ENCODE results near the gene MSMB. TPM values are rescaled to one million over a fixed set of nuclear protein-coding genes. Genes with fewer than 3 reads are reported as not detected.
"Not testable (repeated sequence)": the region's sequence is repeated elsewhere in the genome, so short reads cannot be mapped to it uniquely, and the experiment has no call there.

Gene MSMB
- total RNA-seq, 1 donor from 2014 or later, result not detected

DNA sequence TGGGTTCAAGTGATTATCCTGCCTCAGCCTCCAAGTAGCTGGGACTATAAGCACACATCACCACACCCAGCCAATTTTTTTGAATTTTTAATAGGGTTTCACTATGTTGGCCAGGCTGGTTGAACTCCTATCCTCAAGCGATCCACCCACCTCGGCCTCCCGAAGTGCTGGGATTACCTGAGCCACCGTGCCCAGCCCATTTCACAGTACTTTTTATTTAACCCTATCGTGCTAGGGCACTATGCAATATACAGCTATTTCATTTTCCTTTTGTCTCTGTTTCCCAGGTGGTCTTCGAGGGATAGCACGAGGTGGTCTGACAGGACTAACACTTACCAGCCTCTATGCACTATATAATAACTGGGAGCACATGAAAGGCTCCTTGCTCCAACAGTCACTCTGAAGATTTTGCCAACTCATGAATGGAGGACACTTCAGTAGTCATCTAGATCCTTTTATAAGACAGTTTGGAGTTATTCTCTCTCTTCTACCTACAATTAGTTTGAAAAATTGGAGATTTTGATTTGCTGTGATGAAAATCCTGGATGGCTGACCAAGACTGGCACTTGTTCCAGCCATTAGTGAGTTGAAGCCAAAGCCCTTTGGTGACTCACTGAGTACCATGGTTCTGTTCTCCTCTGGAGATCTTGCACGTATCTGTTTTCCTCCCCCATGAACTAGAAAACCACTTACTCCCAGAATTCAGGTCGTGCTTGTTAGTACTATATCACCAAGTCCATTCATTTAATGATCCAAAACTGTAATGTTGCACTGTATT is 43.0 kb downstream of the MSMB start:
- peaks cover 36% of the 10 kb centered on the region for H3K36me3 Mint-ChIP-seq (ENCODE audit: low read depth)
- H3K27ac Mint-ChIP-seq (ENCODE audit: unreplicated experiment), result no peak overlapping the region
- peaks cover 4% of the 10 kb centered on the region for H3K4me1 Mint-ChIP-seq (ENCODE audit: low read depth)
- no peak overlapping the region for H3K4me3 Mint-ChIP-seq (ENCODE audit: unreplicated experiment)
- peaks cover 1% of the 10 kb centered on the region for H3K9me3 Mint-ChIP-seq (ENCODE audit: low read depth)
- H3K27me3 Mint-ChIP-seq (ENCODE audit: low read depth), result no peaks in the 10 kb centered on the region
- no peak for DNase-seq (ENCODE audit: low spot score)
- TF ChIP-seq, protein P1, sequence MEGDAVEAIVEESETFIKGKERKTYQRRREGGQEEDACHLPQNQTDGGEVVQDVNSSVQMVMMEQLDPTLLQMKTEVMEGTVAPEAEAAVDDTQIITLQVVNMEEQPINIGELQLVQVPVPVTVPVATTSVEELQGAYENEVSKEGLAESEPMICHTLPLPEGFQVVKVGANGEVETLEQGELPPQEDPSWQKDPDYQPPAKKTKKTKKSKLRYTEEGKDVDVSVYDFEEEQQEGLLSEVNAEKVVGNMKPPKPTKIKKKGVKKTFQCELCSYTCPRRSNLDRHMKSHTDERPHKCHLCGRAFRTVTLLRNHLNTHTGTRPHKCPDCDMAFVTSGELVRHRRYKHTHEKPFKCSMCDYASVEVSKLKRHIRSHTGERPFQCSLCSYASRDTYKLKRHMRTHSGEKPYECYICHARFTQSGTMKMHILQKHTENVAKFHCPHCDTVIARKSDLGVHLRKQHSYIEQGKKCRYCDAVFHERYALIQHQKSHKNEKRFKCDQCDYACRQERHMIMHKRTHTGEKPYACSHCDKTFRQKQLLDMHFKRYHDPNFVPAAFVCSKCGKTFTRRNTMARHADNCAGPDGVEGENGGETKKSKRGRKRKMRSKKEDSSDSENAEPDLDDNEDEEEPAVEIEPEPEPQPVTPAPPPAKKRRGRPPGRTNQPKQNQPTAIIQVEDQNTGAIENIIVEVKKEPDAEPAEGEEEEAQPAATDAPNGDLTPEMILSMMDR (IDR thresholded peaks at IDR 0.05), result no peak

DNA sequence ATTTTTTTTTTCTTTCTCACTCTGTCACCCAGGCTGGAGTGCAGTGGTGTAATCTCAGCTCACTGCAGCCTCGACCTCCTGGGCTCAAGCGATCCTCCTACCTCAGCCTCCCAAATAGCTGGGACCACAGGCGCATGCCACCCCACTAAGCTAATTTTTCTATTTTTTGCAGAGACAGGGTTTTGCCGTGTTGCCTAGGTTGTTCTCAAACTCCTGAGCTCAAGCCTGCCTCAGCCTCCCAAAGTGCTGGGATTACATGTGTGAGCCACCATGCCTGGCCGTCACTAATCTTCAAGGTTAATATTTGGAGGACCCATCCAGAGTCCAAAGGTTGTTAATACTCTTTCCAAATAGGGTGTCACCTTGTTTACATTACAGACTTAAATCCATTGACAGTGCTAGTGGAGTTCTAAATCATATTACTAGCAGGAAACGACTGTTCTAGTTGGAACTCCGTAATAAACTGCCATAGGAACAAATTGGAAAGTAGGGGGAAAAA is 43.8 kb downstream of the MSMB start:
- not testable (repeated sequence) for H3K9me3 Mint-ChIP-seq (ENCODE audit: low read depth)
- peaks cover 29% of the 10 kb centered on the region for H3K36me3 Mint-ChIP-seq (ENCODE audit: low read depth)

DNA sequence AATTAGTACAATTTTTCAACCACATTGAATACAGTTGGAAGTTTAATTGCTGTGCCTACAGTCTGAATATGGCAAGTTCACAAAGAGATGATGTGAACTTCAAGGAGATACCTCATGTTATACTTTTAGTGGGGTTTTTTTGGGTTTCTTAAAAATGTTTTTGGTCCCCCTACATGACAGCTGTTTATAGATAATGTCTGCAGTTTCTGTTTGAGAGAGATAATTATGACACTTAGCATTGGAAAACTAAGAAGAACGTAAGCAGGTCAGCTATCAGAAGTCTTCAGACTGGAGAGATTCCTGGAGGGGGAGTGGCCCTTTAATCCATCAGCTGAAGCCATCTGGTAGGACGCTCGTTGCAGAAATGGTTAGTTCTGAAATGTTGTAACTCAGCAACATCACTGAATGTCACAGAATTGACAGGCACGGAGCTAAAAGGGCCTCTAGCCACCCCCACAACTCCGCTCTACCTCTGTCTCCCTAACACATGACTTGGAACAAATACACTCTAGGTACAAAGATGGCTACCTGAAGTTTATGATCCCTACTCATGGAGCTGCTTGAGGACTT is 44.8 kb downstream of the MSMB start:
- Mint-ChIP-seq H3K9me3 (ENCODE audit: low read depth) (no peaks in the 10 kb centered on the region), H3K4me1 (ENCODE audit: low read depth) (no peaks in the 10 kb centered on the region), H3K36me3 (ENCODE audit: low read depth) (peaks cover 24% of the 10 kb centered on the region), H3K27ac (ENCODE audit: unreplicated experiment) (no peak overlapping the region), H3K27me3 (ENCODE audit: low read depth) (no peaks in the 10 kb centered on the region), H3K4me3 (ENCODE audit: unreplicated experiment) (no peak overlapping the region)
- TF ChIP-seq, protein P1 (IDR thresholded peaks at IDR 0.05), result no peak
- no peak for DNase-seq (ENCODE audit: low spot score)

More for the DNA sequence above, 43.8 kb downstream of the MSMB start:
- H3K4me3 Mint-ChIP-seq (ENCODE audit: unreplicated experiment); H3K27ac Mint-ChIP-seq (ENCODE audit: unreplicated experiment); DNase-seq (ENCODE audit: low spot score); H3K4me1 Mint-ChIP-seq (ENCODE audit: low read depth); H3K27me3 Mint-ChIP-seq (ENCODE audit: low read depth): not testable (repeated sequence)

DNA sequence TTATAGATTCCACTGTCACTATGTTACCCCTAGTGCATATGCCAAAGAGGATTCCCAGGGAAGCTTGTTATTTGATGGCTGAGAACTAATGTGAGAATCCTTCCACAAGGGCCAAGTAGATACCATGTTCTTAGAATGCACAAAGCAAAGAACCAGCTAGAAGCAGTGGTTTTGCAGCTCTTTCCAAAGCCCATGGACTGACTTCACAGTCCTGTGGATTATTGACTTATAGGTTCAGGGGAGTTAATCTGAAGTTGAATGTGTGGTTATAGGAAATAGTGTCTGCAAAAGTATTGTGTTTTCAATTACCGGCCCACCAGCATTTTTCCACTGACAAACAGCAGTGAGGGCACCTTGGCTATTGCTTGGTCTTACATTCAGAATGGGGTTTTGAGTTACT is 45.5 kb downstream of the MSMB start:
- Mint-ChIP-seq H3K27ac (ENCODE audit: unreplicated experiment) (no peak overlapping the region), H3K9me3 (ENCODE audit: low read depth) (no peaks in the 10 kb centered on the region), H3K27me3 (ENCODE audit: low read depth) (no peaks in the 10 kb centered on the region), H3K4me1 (ENCODE audit: low read depth) (no peaks in the 10 kb centered on the region), H3K36me3 (ENCODE audit: low read depth) (peaks cover 24% of the 10 kb centered on the region), H3K4me3 (ENCODE audit: unreplicated experiment) (no peak overlapping the region)
- no peak for DNase-seq (ENCODE audit: low spot score)
- TF ChIP-seq, protein P1 (IDR thresholded peaks at IDR 0.05), result no peak

DNA sequence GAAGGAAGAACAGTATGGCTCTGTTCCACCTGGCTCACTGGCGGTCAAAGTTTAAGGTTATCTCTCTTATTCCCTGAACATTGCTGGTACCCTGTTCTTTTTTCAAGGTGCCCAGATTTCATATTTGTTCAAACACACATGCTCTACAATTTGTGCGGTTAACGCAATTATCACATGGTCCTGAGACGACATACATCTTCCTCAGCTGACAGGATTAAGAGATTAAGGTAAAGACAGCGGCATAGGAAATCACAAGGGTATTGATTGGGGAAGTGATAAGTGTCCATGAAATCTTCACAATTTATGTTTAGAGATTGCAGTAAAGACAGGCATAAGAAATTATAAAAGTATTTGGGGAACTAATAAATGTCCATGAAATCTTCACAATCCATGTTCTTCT is 46.1 kb downstream of the MSMB start:
- H3K27me3 Mint-ChIP-seq (ENCODE audit: low read depth); H3K4me1 Mint-ChIP-seq (ENCODE audit: low read depth); DNase-seq (ENCODE audit: low spot score); H3K9me3 Mint-ChIP-seq (ENCODE audit: low read depth); H3K4me3 Mint-ChIP-seq (ENCODE audit: unreplicated experiment): not testable (repeated sequence)
- Mint-ChIP-seq H3K36me3 (ENCODE audit: low read depth) (peaks cover 24% of the 10 kb centered on the region), H3K27ac (ENCODE audit: unreplicated experiment) (peak overlapping the region; percentile 13)

DNA sequence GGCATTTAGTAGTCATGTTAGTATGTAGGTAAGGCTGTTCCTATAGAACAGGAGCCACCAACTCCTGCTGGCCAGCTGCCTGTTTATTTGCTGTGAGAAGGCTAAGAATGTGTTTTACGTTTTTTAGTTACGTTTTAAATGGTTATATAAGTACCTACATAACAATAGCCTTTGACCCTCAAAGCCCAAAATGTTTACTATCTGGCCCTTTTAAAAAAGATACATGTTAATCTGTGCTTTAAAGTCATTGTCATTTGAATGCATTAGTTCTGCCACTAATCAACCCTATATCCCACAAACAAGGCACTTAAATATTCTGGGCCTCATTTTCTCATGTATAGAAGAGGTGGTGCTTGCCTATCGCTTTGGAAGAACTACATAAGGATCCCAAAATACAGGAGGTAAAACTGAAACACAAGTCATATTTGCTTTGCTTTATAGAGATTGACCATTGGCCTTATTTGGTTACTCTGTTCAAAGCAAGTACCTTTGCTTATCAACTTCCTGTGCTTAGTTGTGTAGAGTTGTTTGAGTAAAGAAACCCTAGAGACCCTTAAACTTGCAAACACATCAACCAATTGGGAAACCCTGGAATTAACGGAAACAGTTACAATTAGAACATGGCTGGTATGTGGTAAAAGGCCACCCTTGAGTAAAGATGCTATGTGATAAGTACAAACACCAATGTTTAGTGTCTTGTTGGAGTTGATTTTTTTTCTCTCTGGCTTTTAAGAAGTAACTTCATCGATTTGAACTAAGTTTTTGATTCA is 47.9 kb downstream of the MSMB start:
- H3K27me3 Mint-ChIP-seq (ENCODE audit: low read depth), result no peaks in the 10 kb centered on the region
- H3K27ac Mint-ChIP-seq (ENCODE audit: unreplicated experiment), result no peak overlapping the region
- TF ChIP-seq, protein P1 (IDR thresholded peaks at IDR 0.05), result no peak
- DNase-seq (ENCODE audit: low spot score), result no peak
- H3K36me3 Mint-ChIP-seq (ENCODE audit: low read depth), result peaks cover 24% of the 10 kb centered on the region
- H3K4me3 Mint-ChIP-seq (ENCODE audit: unreplicated experiment), result no peak overlapping the region
- H3K9me3 Mint-ChIP-seq (ENCODE audit: low read depth), result no peaks in the 10 kb centered on the region
- H3K4me1 Mint-ChIP-seq (ENCODE audit: low read depth), result peaks cover 7% of the 10 kb centered on the region
